Keratinocyte (primary cell): ENCODE data around the gene PIP4K2A. TPM values are rescaled to one million over a fixed set of nuclear protein-coding genes. Genes with fewer than 3 reads are reported as not detected.

Experiments
- DNase-seq: peaks from one replicate; pipeline ENCODE4 v3.0.0-alpha.2; 2011; ENCODE audit warnings: low read depth, missing footprints, low spot score
- FAIRE-seq: peaks from 2 replicates; lab custom pipeline; 2011; peaks lifted over from hg19 to GRCh38; lab: Jason Lieb, UNC
- H2AFZ ChIP-seq: 2 replicates; pipeline ENCODE4 v1.6.0; 2012; ENCODE audit warnings: low read length, control low read depth, inconsistent platforms; ENCODE audit not compliant: control insufficient read depth
- H3K27ac ChIP-seq: 2 replicates; pipeline ENCODE4 v1.5.1; 2011; ENCODE audit warnings: low read length; ENCODE audit not compliant: control insufficient read depth, insufficient read depth
- H3K27me3 ChIP-seq: 3 replicates; pipeline ENCODE4 v1.6.0; 2011; ENCODE audit warnings: low read length; ENCODE audit not compliant: control insufficient read depth, insufficient read depth; ENCODE audit errors: extremely low read depth
- H3K36me3 ChIP-seq, 2 experiments: 2 replicates in 1 of 2; 3 replicates in 1 of 2; pipeline ENCODE4 v1.5.1; 2011; ENCODE audit warnings: low read length in 2 of 2, mild to moderate bottlenecking in 1 of 2; ENCODE audit not compliant: control insufficient read depth in 2 of 2, insufficient read depth in 2 of 2; ENCODE audit errors: extremely low read depth in 1 of 2
- H3K4me1 ChIP-seq: 3 replicates; pipeline ENCODE4 v1.5.1; 2011; ENCODE audit warnings: low read length; ENCODE audit not compliant: control insufficient read depth, insufficient read depth; ENCODE audit errors: extremely low read depth
- H3K4me2 ChIP-seq: 3 replicates; pipeline ENCODE4 v1.6.0; 2011; ENCODE audit warnings: low read depth, low read length; ENCODE audit not compliant: control insufficient read depth, insufficient read depth; ENCODE audit errors: extremely low read depth
- H3K4me3 ChIP-seq, 3 experiments: fragments of 200-600 bp in 1 of 3; sonication (generic) in 1 of 3; 2 replicates in 2 of 3; 3 replicates in 1 of 3; pipeline ENCODE4 v1.5.1; 2011 to 2016; ENCODE audit warnings: low read length in 3 of 3, mild to moderate bottlenecking in 3 of 3, control low read depth in 2 of 3, inconsistent platforms in 1 of 3, low read depth in 1 of 3, mixed read lengths in 1 of 3, mixed run types in 1 of 3, moderate library complexity in 1 of 3; ENCODE audit not compliant: control insufficient read depth in 2 of 3, insufficient read depth in 2 of 3; ENCODE audit errors: extremely low read depth in 1 of 3
- H3K79me2 ChIP-seq: 2 replicates; pipeline ENCODE4 v1.6.0; 2012; ENCODE audit warnings: low read length; ENCODE audit not compliant: control insufficient read depth, insufficient read depth
- H3K9ac ChIP-seq: 3 replicates; pipeline ENCODE4 v1.6.0; 2011; ENCODE audit warnings: low read length; ENCODE audit not compliant: control insufficient read depth, insufficient read depth; ENCODE audit errors: extremely low read depth
- H3K9me1 ChIP-seq: 3 replicates; pipeline ENCODE4 v1.6.0; 2011; ENCODE audit warnings: low read length; ENCODE audit not compliant: control insufficient read depth, insufficient read depth; ENCODE audit errors: extremely low read depth
- H3K9me3 ChIP-seq: 2 replicates; pipeline ENCODE4 v1.5.1; 2012; ENCODE audit warnings: low read depth, low read length; ENCODE audit not compliant: control insufficient read depth
- H4K20me1 ChIP-seq: 3 replicates; pipeline ENCODE4 v1.6.0; 2011; ENCODE audit warnings: low read length; ENCODE audit not compliant: control insufficient read depth, insufficient read depth; ENCODE audit errors: extremely low read depth
- CTCF ChIP-seq, 3 experiments: IDR thresholded peaks in 1 of 3; conservative IDR thresholded peaks in 1 of 3; optimal IDR thresholded peaks in 1 of 3; 2 replicates in 2 of 3; 3 replicates in 1 of 3; pipeline versions ENCODE3 to v1.5.1; 2011; ENCODE audit warnings: low read length in 3 of 3, mild to moderate bottlenecking in 3 of 3, moderate library complexity in 2 of 3, control low read depth in 1 of 3, inconsistent platforms in 1 of 3; ENCODE audit not compliant: insufficient read depth in 2 of 3; ENCODE audit errors: extremely low read depth in 1 of 3
- EZH2 ChIP-seq: IDR thresholded peaks from one replicate; pipeline ENCODE4 v1.6.1; 2012; ENCODE audit warnings: inconsistent platforms, mild to moderate bottlenecking, low read length, moderate library complexity
- dilution Hi-C: fragments of 300-500 bp; cut with MboI; formaldehyde crosslinking; loops from one replicate; pipeline ENCODE4 v1.7.0; 2020; ENCODE audit warnings: low sequenced_read_pairs; ENCODE audit not compliant: extremely low pct_ligation_motif_present
- polyA plus RNA-seq, 5 experiments: library from polyadenylated mRNA; depleted of rRNA in 3 of 5; stranded (reverse) in 3 of 5; stranded (forward) in 1 of 5; unstranded in 1 of 5; fragments of >200 nt; gene quantifications; 1 replicate in 1 of 5; 2 replicates in 3 of 5; 3 replicates in 1 of 5; pipeline versions ENCODE4 v1.2.1 to v1.2.3, GENCODE V29; 2011 to 2012; ENCODE audit warnings: missing spikeins in 2 of 5, low read depth in 1 of 5, low replicate concordance in 1 of 5

The PIP4K2A gene
- polyA plus RNA-seq, 1 donor (not counting 4 experiments of a cell fraction or from before 2014, with no cell fraction given), result 15.5 TPM

DNA sequence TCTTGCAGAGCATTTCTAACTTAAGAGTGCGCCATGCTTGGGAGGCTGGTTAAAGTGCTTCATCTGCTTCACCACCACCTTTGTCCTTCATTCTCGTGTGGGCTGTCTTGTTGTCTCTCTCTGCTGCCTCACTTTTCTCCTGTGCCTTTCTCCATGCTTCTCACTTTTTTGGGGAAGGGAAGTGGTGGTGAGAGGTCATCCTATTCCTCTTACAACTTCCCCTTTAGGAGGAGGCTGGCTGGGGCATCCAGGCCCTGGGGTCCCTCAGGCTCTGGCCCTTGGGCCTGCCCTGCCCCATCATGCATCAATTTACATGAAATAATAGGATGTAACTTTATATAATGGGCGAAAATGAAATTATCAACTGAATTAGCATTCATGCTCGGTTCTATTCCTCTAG, 39.9 kb upstream of the PIP4K2A start:
- Histone ChIP-seq H3K79me2 (no peaks in the 10 kb centered on the region), H3K4me3 (no peak overlapping the region), H3K4me1 (no peaks in the 10 kb centered on the region), H3K9me1 (no peaks in the 10 kb centered on the region), H3K36me3 (no peaks in the 10 kb centered on the region), H4K20me1 (no peaks in the 10 kb centered on the region), H3K27ac (no peak overlapping the region), H3K4me2 (no peak overlapping the region), H3K9ac (no peak overlapping the region), H3K9me3 (no peaks in the 10 kb centered on the region), H2AFZ (no peak overlapping the region), H3K27me3 (no peaks in the 10 kb centered on the region)
- no peak for DNase-seq
- FAIRE-seq, result no peak
- no peak for TF ChIP-seq CTCF (optimal IDR thresholded peaks at IDR 0.05 in 1 of 3, IDR thresholded peaks at IDR 0.05 in 1 of 3, conservative IDR thresholded peaks at IDR 0.05 in 1 of 3; ENCODE audit: extremely low read depth in 1 of 3, insufficient read depth in 2 of 3, low read length in 3 of 3)
- TF ChIP-seq EZH2, result no peak
- dilution Hi-C loops, result no loop called here

- DNase-seq (no peak), FAIRE-seq (no peak)
- Histone ChIP-seq H3K4me2 (no peak overlapping the region), H2AFZ (no peak overlapping the region), H3K79me2 (no peaks in the 10 kb centered on the region), H3K4me1 (no peaks in the 10 kb centered on the region), H3K27me3 (no peaks in the 10 kb centered on the region), H4K20me1 (no peaks in the 10 kb centered on the region), H3K27ac (no peak overlapping the region), H3K36me3 (no peaks in the 10 kb centered on the region), H3K9me3 (no peaks in the 10 kb centered on the region), H3K4me3 (no peak overlapping the region), H3K9me1 (no peaks in the 10 kb centered on the region), H3K9ac (no peak overlapping the region)
- no peak for TF ChIP-seq CTCF (optimal IDR thresholded peaks at IDR 0.05 in 1 of 3, IDR thresholded peaks at IDR 0.05 in 1 of 3, conservative IDR thresholded peaks at IDR 0.05 in 1 of 3; ENCODE audit: extremely low read depth in 1 of 3, insufficient read depth in 2 of 3, low read length in 3 of 3)
- no peak for TF ChIP-seq EZH2
- dilution Hi-C loops, result no loop called here
These were observed 39.4 kb upstream of the PIP4K2A start for GRCh38 chr10:22753786-22754185.
